Smooth muscle cell (in vitro differentiated cells): ENCODE measurements around the gene INMT. TPM values are rescaled to one million over a fixed set of nuclear protein-coding genes. Genes with fewer than 3 reads are reported as not detected.

Experiments
- DNase-seq: peaks from one replicate; lab custom pipeline; 2025; ENCODE audit not compliant: unreplicated experiment; lab: John Stamatoyannopoulos, UW
- H2AFZ ChIP-seq: fragments of 200-600 bp; sonication (generic); 2 replicates; pipeline ENCODE4 v1.6.0; 2016; ENCODE audit warnings: antibody characterized with exemption, low read depth, mild to moderate bottlenecking
- H3F3A ChIP-seq: fragments of 200-600 bp; sonication (generic); 2 replicates; pipeline ENCODE4 v1.6.0; 2017; ENCODE audit warnings: antibody characterized with exemption, low read depth
- H3K27ac ChIP-seq: fragments of 200-600 bp; sonication (generic); 2 replicates; pipeline ENCODE4 v1.5.1; 2016; ENCODE audit warnings: low read depth, mild to moderate bottlenecking
- H3K27me3 ChIP-seq: fragments of 200-600 bp; sonication (generic); 2 replicates; pipeline ENCODE4 v1.6.1; 2016; ENCODE audit warnings: low read depth, mild to moderate bottlenecking
- H3K36me3 ChIP-seq: fragments of 200-600 bp; sonication (generic); 2 replicates; pipeline ENCODE4 v1.5.1; 2016; ENCODE audit warnings: low read depth
- H3K4me1 ChIP-seq: fragments of 200-600 bp; sonication (generic); 2 replicates; pipeline ENCODE4 v1.5.1; 2016; ENCODE audit warnings: low read depth
- H3K4me2 ChIP-seq: fragments of 200-600 bp; sonication (generic); 2 replicates; pipeline ENCODE4 v1.6.0; 2016; ENCODE audit warnings: mild to moderate bottlenecking
- H3K4me3 ChIP-seq: fragments of 200-600 bp; sonication (generic); 2 replicates; pipeline ENCODE4 v1.5.1; 2016; ENCODE audit warnings: mild to moderate bottlenecking
- H3K79me2 ChIP-seq: fragments of 200-600 bp; sonication (generic); 2 replicates; pipeline ENCODE4 v1.6.0; 2016; ENCODE audit warnings: low read depth, mild to moderate bottlenecking
- H3K9ac ChIP-seq: fragments of 200-600 bp; sonication (generic); 2 replicates; pipeline ENCODE4 v1.6.0; 2016; ENCODE audit warnings: low read depth
- H3K9me3 ChIP-seq: fragments of 200-600 bp; sonication (generic); replicated peaks from 2 replicates; pipeline ENCODE4 v1.5.1; 2016; ENCODE audit warnings: low read depth
- H4K20me1 ChIP-seq: fragments of 200-600 bp; sonication (generic); 2 replicates; pipeline ENCODE4 v1.6.0; 2016; ENCODE audit warnings: low read depth
- WGBS: methylation state at CpG from one replicate; pipeline ENCODE4 v1.1.7; 2016; ENCODE audit warnings: low lambda C conversion rate; 5-methylcytosine and 5-hydroxymethylcytosine counted together
- polyA plus RNA-seq: library from polyadenylated mRNA; unstranded; fragments of >200 nt; fragmentation: Nextera tagmentation; extraction: Ambion mirVana; gene quantifications from 2 replicates; pipeline ENCODE4 v1.2.1, GENCODE V29; 2016
- total RNA-seq: library from RNA; depleted of rRNA; stranded (reverse); fragments of >200 nt; gene quantifications from 2 replicates; pipeline ENCODE4 v1.2.3, GENCODE V29; 2014
- TF ChIP-seq, protein P1 (sequence below): fragments of 200-600 bp; sonication (generic); IDR thresholded peaks from 2 replicates; pipeline ENCODE4 v1.5.1; 2017; ENCODE audit warnings: borderline replicate concordance, mild to moderate bottlenecking, antibody characterized with exemption; ENCODE audit not compliant: insufficient read depth, poor library complexity, severe bottlenecking

Gene INMT
- total and polyA plus RNA-seq, 2 experiments from 2014 or later: 2.3 to 4.0 TPM

DNA sequence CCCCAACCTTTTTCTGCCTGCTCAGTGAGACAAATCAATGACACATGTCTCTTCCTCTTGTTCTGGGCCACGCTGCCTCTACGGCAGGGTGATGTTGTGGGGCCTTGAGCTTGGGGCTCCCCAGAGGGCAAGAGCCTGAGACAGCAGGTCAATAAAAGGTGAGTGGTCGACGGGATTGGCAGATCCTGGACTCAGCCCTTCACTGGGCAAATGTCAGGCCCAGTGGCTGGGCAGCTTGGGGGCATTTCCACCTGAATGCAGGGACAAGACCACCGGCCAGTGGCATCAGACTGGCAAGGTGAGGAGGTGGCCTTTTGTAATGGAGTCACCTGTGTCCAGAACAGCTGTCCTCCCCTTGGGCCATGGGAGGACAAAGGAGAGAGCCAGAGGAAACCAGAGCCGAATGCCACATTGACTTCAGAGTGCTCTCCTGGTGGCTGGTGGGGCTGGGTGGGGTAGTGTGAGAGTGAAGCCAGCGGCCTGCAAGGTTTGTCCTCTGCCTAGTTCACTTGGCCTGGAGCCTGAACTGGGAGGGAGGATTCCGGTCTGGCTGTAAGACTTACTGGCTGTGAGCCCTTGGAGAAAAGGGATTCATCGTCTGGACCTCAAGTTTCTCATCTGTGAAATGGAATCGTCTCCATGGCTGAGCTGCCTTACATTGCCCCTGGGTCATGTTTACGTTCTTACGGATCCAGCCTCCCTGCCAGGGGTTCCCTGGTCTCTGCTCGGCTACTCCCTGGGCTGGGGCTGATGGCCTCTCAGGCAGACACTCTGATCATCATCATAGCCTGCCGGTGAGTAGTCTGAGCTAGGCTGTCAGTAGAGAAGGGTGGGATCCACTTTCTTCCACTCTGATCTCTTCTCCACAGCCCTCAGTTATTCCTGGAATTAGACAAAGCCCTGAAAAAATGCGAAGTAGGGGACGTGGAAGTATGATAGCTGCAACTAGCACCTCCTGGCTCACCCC lies 44.3 kb upstream of the INMT start:
- Histone ChIP-seq H3F3A (no peaks in the 10 kb centered on the region), H4K20me1 (no peaks in the 10 kb centered on the region), H3K4me3 (no peak overlapping the region), H3K4me1 (no peaks in the 10 kb centered on the region), H3K36me3 (no peaks in the 10 kb centered on the region), H3K79me2 (no peaks in the 10 kb centered on the region), H3K4me2 (no peak overlapping the region), H3K27ac (no peak overlapping the region), H3K9ac (no peak overlapping the region), H3K27me3 (no peaks in the 10 kb centered on the region), H2AFZ (no peak overlapping the region), H3K9me3 (no peaks in the 10 kb centered on the region)
- TF ChIP-seq, protein P1, sequence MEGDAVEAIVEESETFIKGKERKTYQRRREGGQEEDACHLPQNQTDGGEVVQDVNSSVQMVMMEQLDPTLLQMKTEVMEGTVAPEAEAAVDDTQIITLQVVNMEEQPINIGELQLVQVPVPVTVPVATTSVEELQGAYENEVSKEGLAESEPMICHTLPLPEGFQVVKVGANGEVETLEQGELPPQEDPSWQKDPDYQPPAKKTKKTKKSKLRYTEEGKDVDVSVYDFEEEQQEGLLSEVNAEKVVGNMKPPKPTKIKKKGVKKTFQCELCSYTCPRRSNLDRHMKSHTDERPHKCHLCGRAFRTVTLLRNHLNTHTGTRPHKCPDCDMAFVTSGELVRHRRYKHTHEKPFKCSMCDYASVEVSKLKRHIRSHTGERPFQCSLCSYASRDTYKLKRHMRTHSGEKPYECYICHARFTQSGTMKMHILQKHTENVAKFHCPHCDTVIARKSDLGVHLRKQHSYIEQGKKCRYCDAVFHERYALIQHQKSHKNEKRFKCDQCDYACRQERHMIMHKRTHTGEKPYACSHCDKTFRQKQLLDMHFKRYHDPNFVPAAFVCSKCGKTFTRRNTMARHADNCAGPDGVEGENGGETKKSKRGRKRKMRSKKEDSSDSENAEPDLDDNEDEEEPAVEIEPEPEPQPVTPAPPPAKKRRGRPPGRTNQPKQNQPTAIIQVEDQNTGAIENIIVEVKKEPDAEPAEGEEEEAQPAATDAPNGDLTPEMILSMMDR: no peak
- no peak for DNase-seq
- 82% methylated on average over 16 of the region's 16 CpGs for WGBS

DNA sequence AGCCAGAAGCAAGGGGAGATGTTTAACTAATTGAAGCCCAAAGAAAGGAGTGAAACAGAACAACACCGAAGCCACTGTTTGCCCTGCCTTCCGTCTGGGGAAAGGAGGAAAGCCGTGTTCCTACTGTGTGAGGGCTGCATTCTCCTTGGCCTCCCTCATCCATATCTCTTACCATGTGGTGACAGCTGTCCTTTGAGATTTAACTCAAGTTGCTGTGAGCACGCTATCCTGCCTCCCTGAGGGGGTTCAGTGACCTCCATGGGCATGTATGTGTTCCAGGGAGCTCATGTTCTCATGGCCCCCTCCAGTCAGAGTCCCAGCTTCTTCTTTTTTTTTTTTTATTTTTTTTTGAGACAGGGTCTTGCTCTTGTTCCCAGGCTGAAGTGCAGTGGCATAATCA lies 43.5 kb upstream of the INMT start:
- Histone ChIP-seq H3K79me2 (no peaks in the 10 kb centered on the region), H3K4me1 (no peaks in the 10 kb centered on the region), H3F3A (no peaks in the 10 kb centered on the region), H3K9me3 (no peaks in the 10 kb centered on the region), H3K9ac (no peak overlapping the region), H3K4me2 (no peak overlapping the region), H3K36me3 (no peaks in the 10 kb centered on the region), H3K27me3 (no peaks in the 10 kb centered on the region), H4K20me1 (no peaks in the 10 kb centered on the region), H3K27ac (no peak overlapping the region), H3K4me3 (no peak overlapping the region), H2AFZ (no peak overlapping the region)
- WGBS: 69% methylated on average over 4 of the region's 4 CpGs
- DNase-seq: no peak
- TF ChIP-seq, protein P1: no peak

DNA sequence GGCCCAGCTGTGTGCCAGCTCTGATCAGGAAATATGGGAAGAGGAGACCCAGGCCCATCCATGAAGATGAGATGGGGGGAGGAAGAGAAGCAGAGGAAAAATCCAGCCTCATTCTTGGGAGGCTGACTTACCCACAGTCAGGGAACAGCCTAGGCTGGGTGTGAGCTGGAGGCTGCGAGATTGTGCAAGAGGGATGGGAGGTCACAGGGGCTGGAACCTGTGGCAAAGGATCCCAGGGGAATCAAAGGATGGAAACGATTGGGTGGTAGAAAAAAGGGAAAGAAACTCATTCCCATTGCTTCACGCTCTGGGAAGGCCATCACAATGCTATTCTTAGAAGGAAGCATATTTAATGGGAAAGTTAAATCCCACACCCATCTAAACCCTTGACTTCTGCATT lies 43.0 kb upstream of the INMT start:
- Histone ChIP-seq H3K9ac (no peak overlapping the region), H3K9me3 (no peaks in the 10 kb centered on the region), H3K4me3 (no peak overlapping the region), H3K27ac (no peak overlapping the region), H3K79me2 (no peaks in the 10 kb centered on the region), H2AFZ (no peak overlapping the region), H3K4me2 (no peak overlapping the region), H4K20me1 (no peaks in the 10 kb centered on the region), H3K27me3 (no peaks in the 10 kb centered on the region), H3K36me3 (no peaks in the 10 kb centered on the region), H3F3A (no peaks in the 10 kb centered on the region), H3K4me1 (no peaks in the 10 kb centered on the region)
- DNase-seq: no peak
- 85% methylated on average over 3 of the region's 3 CpGs for WGBS
- TF ChIP-seq, protein P1: no peak
